GM19463 (cell line): ENCODE measurements around the gene PIEZO2.
A peak's percentile ranks its signal among the peaks of the same experiment; 100 is the strongest.
"Not testable (repeated sequence)": the region's sequence is repeated elsewhere in the genome, so short reads cannot be mapped to it uniquely, and the experiment has no call there.

ENCODE experiments used
- ATAC-seq: cut with Tn5 transposase; IDR thresholded peaks from one replicate; pipeline ENCODE4 v1.9.1; 2021; ENCODE audit warnings: mild to moderate bottlenecking, moderate library complexity; ENCODE audit not compliant: unreplicated experiment

PIEZO2 gene

DNA sequence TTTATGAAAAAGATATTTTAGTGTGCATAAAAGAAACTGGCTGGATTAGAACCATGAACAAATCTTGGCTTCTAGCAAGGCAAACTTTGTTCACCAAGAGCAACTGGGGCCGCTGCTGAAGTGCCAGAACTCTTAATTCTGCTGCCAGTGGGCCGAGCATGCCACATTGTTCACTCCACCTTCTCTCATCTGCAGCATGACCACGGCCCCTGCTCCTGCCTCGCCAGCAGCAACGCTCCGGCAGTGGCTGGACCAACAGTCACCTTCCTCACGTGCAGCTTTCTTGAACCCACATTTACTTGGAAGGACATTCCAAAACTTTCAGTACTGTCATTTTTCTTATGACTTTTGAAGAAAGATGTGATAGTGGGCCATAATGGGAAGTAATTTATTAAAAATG, 213.8 kb downstream of the PIEZO2 start:
- ATAC-seq: no peak

- ATAC-seq: not testable (repeated sequence)
Observed at GRCh38 chr18:10933648-10934047, 215.7 kb downstream of the PIEZO2 start.

- ATAC-seq: no peak
Observed at GRCh38 chr18:10930076-10930475, 219.3 kb downstream of the PIEZO2 start.

DNA sequence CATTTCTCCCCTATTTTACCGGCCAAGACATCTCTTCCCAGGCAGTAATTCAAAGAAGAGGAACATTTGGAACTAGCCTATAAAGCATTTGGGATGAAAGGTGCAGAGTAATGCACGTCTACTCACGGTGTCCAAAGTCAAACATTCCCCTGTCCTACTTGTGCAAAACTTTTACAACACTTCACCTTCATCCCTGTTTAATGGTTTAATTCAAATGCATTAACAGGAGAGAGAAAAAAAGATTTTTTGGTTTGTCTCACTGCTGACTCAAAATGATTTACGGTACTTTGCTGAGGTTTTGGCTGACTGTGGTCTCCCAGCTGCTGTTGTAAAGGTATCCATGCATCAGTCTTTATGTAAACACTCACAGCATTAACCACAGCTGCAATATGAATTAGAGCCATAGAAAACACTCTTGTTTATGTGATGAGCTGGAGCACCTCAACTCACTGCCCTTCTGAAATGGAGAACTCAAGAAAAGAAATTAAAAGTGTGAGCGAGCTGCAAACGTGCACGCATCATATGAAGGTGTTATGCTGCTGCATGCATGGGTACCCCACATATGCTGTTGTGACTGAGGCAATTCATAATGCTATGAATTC, 220.5 kb downstream of the PIEZO2 start:
- peak; percentile 39 for ATAC-seq

DNA sequence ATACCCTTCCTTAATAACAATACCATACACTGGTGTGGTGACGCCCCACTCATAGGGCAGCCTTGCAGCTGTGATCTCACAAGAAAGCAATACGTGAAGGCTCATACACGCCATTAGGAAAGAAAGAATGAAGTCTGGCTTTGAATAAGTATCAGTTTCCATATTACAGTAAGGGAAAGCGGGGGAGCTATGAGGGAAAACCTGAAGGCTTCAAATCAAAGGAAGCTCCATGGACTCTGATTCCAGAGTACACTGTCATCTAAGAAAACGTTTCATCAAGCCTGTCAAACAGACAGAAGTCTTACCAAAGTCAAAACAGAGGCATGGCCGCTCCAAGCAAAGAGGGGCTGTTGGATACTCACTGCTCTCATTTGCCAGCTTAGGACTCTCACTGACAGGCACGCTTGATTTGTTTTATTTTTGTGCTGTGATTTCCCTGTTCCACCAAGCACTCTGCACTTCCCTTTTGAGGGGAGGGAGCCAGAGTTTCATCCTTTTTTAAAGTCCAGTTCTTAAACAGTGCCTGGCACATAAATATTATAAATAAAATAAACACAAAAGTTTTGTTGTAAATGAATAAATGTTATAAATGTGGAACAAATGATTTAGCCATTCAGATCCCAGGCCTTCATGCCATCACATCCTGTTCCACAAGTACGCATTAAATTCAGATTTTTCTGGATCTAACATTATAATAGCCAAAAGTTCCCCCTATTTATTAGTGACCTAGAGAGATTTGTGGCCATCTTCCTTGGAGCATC, 221.2 kb downstream of the PIEZO2 start:
- ATAC-seq: no peak

DNA sequence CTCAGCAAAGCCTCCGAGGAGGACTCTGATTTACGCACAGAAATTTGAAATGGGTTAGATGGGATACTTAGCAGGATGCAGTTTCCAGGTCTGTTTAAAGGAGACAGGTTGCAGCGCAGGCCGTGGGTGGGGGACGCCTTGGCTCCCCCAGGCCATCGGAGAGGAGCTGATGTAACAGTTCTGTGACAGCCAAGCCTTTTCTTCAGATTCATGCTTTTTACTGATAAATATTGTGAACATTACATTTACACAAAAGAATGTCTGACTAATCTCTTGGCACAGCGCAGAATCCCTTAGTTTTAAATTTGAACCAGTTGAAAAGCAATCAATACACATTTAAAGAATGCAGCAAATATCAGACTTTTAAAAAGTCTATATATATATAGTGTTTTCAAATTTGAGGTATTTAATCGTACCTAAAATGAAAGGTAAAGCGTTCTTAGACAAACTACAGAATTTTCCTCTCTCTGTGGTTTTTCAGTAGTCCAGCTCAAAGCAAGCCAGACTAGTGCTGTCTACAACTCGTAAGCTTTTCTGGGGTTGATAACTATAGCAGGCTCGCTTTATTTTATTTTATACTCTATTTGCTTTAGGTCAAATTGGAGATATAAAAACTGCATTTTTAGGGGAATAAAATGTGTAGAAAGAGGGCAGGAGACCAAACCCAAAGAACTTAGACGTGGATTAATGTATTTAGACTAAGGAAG, 221.9 kb downstream of the PIEZO2 start:
- ATAC-seq: no peak

DNA sequence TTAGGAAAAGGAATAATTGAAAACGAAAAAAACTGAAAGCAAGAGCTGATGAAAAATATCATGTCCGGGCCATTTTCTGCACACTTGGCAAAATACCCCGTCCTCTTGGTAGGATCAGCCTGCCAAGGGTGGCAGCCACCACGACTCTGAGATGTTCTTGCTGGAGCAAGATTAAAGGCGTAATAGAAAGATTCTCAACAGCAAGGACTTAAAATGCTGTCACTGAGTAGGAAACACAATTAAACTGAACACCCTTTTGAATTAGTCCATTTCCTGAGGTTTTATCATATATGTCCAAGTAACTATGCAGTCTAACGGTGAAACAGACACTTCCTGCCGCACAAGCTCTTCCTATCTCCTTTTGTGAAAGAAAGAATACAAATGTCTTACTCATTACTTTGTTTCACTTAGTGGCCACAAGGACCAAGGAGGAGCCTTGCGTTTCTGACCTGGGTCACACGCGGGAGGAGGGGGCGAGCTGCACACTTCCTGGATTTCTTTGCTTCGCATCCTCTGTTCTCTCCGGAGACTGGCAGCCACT, 222.7 kb downstream of the PIEZO2 start:
- no peak for ATAC-seq

- ATAC-seq: no peak
Observed at GRCh38 chr18:10924290-10924689, 225.1 kb downstream of the PIEZO2 start.

GRCh38 chr18:10923551-10924070, 225.8 kb downstream of the PIEZO2 start:
- ATAC-seq: no peak

DNA sequence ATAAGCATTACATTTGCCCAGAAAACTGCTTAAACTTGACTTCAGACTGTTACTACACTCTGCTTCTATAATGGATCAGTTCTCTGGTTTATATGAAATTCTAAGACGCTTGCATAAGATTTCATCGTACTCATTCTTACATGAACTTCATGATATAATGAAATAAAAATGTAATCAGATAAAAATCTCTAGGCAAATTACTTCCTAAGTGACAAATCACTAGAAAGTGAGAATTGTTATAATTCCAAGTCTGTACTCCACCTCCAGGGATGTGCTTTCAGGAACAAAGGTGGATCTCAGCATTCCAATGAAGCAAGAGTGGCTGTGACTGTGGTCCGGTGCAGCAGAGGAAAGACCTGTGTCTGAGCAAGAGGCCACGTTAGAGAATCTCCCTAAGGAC, 226.2 kb downstream of the PIEZO2 start:
- no peak for ATAC-seq

GRCh38 chr18:10922712-10923111, 226.7 kb downstream of the PIEZO2 start:
- not testable (repeated sequence) for ATAC-seq

DNA sequence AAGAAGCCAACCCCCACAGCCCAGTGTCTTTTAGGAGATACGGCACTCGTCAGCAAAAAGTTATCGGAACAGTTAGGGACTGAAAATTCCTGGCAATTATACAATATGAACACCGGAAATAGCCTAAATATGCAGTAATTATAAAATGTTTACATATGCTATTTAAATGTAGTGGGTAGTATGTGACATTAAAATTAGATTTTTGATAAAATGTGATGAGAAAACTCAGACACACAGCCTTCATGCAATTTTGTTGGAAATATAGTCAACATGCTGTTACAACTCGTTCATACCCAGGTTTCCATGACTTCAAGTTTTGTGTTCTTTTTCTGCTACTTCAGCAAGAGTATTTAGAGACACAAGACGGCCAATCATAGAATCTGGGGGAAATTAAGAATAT, 229.1 kb downstream of the PIEZO2 start:
- not testable (repeated sequence) for ATAC-seq

DNA sequence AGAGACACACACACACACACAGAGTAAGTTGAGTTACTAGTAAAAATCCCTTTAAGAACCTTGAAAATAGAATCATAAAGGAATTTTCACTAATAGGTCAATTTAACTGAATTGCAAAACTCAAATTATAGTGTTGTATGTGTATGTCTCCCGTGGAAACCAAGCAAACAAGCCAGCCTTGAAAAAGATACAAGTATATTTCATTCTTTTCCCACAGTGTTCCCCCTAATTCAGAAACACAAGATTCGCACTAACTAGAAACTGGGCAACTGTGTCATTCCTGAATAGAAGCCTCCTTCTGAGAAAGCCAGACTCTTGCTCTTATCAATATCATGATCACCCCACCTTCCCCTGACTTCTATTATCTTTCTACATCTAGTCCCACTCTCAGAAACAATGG, 229.5 kb downstream of the PIEZO2 start:
- no peak for ATAC-seq

GRCh38 chr18:10916865-10917264, 232.5 kb downstream of the PIEZO2 start:
- no peak for ATAC-seq

DNA sequence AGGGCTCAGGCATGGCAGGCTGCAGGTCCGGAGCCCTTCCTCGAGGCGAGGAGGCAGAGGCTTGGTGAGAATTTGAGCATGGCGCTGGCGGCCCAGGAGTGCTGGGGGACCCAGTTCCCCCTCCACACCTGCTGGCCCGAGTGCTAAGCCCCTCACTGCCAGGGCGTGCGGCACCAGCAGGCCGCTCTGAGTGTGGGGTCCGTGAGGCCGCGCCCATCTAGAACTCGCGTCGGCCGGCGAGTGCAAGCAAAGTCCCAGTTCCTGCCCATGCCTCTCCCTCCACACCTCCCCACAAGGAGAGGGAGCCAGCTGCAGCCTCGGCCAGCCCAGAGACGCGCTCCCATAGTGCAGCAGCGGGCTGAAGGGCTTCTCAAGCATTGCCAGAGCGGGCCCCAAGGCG, 233.0 kb downstream of the PIEZO2 start:
- no peak for ATAC-seq

DNA sequence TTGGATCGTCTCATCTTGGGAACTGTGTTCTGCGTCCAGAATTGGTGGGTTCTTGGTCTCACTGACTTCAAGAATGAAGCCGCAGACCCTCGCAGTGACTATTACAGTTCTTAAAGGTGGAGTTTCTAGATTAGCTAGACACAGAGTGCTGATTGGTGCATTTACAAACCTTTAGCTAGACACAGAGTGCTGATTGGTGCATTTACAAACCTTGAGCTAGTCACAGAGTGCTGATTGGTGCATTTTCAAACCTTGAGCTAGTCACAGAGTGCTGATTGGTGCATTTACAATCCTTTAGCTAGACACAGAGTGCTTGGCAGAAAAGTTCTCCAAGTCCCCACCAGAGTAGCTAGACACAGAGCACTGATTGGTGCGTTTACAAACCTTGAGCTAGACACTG, 233.6 kb downstream of the PIEZO2 start:
- ATAC-seq: not testable (repeated sequence)

DNA sequence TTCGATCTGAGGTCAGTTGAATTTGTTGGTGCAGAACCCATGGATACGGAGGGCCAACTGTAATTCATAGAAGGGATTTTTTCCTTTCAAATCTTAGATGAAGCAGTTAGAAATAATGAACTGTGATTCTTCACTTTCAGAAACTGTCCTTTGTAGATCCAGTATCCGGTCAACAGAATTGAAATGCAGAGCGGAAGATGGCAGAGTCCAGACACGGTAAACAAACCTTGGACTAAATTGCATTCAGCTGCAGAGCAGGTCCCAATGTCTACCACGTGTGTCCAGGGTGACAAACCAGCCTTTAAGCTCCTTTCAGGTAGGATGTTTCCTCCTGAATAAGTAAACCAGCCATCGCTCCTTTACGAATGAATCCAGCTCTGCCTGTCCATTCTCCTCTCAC, 234.8 kb downstream of the PIEZO2 start:
- ATAC-seq: not testable (repeated sequence)

DNA sequence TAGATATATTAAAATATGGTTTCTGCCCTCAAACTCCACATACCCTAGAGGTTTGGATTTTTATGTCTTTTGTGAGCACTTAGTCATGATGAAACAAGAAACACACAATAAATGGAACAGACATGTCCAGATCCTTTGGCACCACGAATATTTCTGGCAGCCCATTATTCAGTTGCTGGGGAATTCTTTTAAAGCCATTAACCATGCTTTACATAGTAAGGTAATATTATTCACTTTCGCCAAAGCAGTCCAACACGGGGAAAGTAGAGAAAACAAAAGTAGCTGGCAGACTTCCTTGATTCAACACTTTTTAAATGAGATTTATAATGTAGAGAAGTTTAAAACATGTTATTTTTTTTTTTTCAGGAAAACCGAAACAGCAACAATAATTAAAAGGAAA, 235.4 kb downstream of the PIEZO2 start:
- no peak for ATAC-seq

GRCh38 chr18:10912790-10913545, 236.4 kb downstream of the PIEZO2 start:
- no peak for ATAC-seq

GRCh38 chr18:10909724-10910123, 239.6 kb downstream of the PIEZO2 start:
- no peak for ATAC-seq

DNA sequence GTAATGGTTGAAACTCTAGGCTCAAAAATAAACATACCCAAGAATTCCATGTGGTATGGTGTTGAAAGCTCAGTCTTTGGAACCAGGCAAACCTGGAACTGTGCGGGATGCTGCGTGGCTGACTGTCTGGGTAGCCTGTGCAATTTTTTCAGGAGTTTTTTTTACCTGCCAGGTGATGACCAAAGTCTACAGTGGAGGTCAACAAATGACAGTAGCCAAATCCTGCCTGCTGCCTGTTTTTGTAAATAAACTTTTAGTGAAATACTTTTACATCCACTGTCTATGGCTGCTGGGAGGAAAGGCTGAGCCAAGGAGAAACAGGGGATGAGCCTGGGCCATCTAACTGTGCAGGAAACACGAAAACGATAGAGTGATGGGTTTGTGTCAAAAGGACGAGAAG, 240.6 kb downstream of the PIEZO2 start:
- no peak for ATAC-seq
